Spinal cord (tissue), 10 donors: ENCODE measurements around the gene NFAT5. TPM values are rescaled to one million over a fixed set of nuclear protein-coding genes. Genes with fewer than 3 reads are reported as not detected.
"Not testable (repeated sequence)": the region's sequence is repeated elsewhere in the genome, so short reads cannot be mapped to it uniquely, and the experiment has no call there.

Experiments
- DNase-seq, 6 donors: peaks; one replicate each; pipeline versions ENCODE4 v3.0.0 to v3.0.0-alpha.2; 2013 to 2015; ENCODE audit warnings: low spot score in 6 of 6, low read depth in 4 of 6
- H3K27ac ChIP-seq: one replicate; pipeline ENCODE4 v1.5.1; 2013; ENCODE audit warnings: low read depth, low read length, control low read depth
- H3K27me3 ChIP-seq: one replicate; pipeline ENCODE4 v1.6.1; 2013; ENCODE audit warnings: low read length; ENCODE audit not compliant: control insufficient read depth, insufficient read depth
- H3K36me3 ChIP-seq: one replicate; pipeline ENCODE4 v1.6.1; 2013; ENCODE audit warnings: low read length; ENCODE audit not compliant: control insufficient read depth, insufficient read depth
- H3K4me1 ChIP-seq: one replicate; pipeline ENCODE4 v1.6.1; 2013; ENCODE audit warnings: low read length; ENCODE audit not compliant: control insufficient read depth, insufficient read depth
- H3K4me3 ChIP-seq: one replicate; pipeline ENCODE4 v1.5.1; 2013; ENCODE audit warnings: low read depth, low read length, control low read depth
- H3K9me3 ChIP-seq: one replicate; pipeline ENCODE4 v1.6.1; 2013; ENCODE audit warnings: low read length; ENCODE audit not compliant: control insufficient read depth, insufficient read depth
- WGBS: methylation state at CpG from one replicate; pipeline ENCODE4 v1.1.5; 2013; ENCODE audit warnings: missing lambda C conversion rate; ENCODE audit not compliant: insufficient coverage; 5-methylcytosine and 5-hydroxymethylcytosine counted together
- long read RNA-seq, 4 donors: transcript quantifications; one replicate each; lab custom pipeline, GENCODE V29; 2026
- polyA plus RNA-seq, 2 donors: library from polyadenylated mRNA; unstranded; fragments of 120-200 nt; gene quantifications; one replicate each; pipeline ENCODE4 v1.2.1, GENCODE V29; 2013; ENCODE audit not compliant: insufficient read length in 2 of 2
- total RNA-seq, 2 donors: library from RNA; depleted of rRNA in 1 of 2; stranded (reverse); fragments of 120-200 nt in 1 of 2; fragments of >200 nt in 1 of 2; gene quantifications; one replicate each; pipeline versions ENCODE4 v1.2.3 to v1.2.4, GENCODE V29; 2013 to 2014
- donor health status: healthy.

The NFAT5 gene
- total RNA-seq (10 to 100 TPM; 35.0 to 44.9 TPM), polyA plus RNA-seq (10 to 100 TPM; 14.7 to 17.8 TPM)
- long read RNA-seq, donor 1, full-length matches to known transcripts = 1 of 1 reads
- long read RNA-seq, donor 1, partial matches to known transcripts = 0 of 1 reads
- long read RNA-seq, donor 1, other reads (novel, unspliced or antisense) = 0 of 1 reads
- long read RNA-seq, donor 2 = 0 reads
- long read RNA-seq, donor 3, partial matches to known transcripts = 0 of 2 reads
- long read RNA-seq, donor 3, other reads (novel, unspliced or antisense) = 0 of 2 reads
- long read RNA-seq, donor 4, partial matches to known transcripts = 9 of 9 reads
- long read RNA-seq, donor 4, other reads (novel, unspliced or antisense) = 0 of 9 reads

- H3K27ac ChIP-seq = peak within 1 kb of the TSS; percentile 97
- H3K27me3 ChIP-seq = no peaks in the 10 kb centered on the region
- H3K4me1 ChIP-seq = peaks cover 5% of the 10 kb centered on the region
- no peaks in the 10 kb centered on the region for H3K9me3 ChIP-seq
- H3K36me3 ChIP-seq = no peaks in the 10 kb centered on the region
- 0% methylated on average over 60 of the region's 60 CpGs for WGBS
- peak within 1 kb of the TSS; percentile 64 for H3K4me3 ChIP-seq
- peak; percentile 74 to 97 (median 84) for DNase-seq
Measured at GRCh38 chr16:69565671-69566239, at the start of gene NFAT5. NFAT5 (plus strand) TSS chr16:69565966; CDS start chr16:69566302, 336 bp downstream.

- not testable (repeated sequence) for H3K4me3 ChIP-seq, H3K36me3 ChIP-seq, H3K9me3 ChIP-seq, H3K27ac ChIP-seq, DNase-seq, H3K4me1 ChIP-seq, H3K27me3 ChIP-seq
- WGBS = no CpG with 5 or more reads among the region's 6 CpGs
Measured at GRCh38 chr16:69517914-69518313, 47.9 kb upstream of the NFAT5 start.

- Histone ChIP-seq H3K27me3 (no peaks in the 10 kb centered on the region), H3K9me3 (no peaks in the 10 kb centered on the region), H3K4me3 (no peak overlapping the region), H3K36me3 (no peaks in the 10 kb centered on the region), H3K4me1 (no peaks in the 10 kb centered on the region), H3K27ac (no peak overlapping the region)
- DNase-seq = no peak
- WGBS = no CpG with 5 or more reads among the region's 4 CpGs
Measured at GRCh38 chr16:69520413-69520799, 45.4 kb upstream of the NFAT5 start.

- DNase-seq = no peak
- WGBS = 80% methylated on average over 1 of the region's 3 CpGs
- no peaks in the 10 kb centered on the region for H3K36me3 ChIP-seq
Measured at GRCh38 chr16:69520800-69521602, 44.8 kb upstream of the NFAT5 start.

GRCh38 chr16:69522041-69522578 lies 43.7 kb upstream of the NFAT5 start:
- DNase-seq = no peak
- no peak overlapping the region for H3K27ac ChIP-seq
- no peak overlapping the region for H3K4me3 ChIP-seq
- H3K27me3 ChIP-seq = no peaks in the 10 kb centered on the region
- no peaks in the 10 kb centered on the region for H3K4me1 ChIP-seq
- no peaks in the 10 kb centered on the region for H3K36me3 ChIP-seq
- H3K9me3 ChIP-seq = no peaks in the 10 kb centered on the region
- WGBS = 92% methylated on average over 3 of the region's 5 CpGs

More at GRCh38 chr16:69520800-69521602, 44.8 kb upstream of the NFAT5 start:
- no peaks in the 10 kb centered on the region for H3K4me1 ChIP-seq
- no peak overlapping the region for H3K27ac ChIP-seq
- H3K9me3 ChIP-seq = no peaks in the 10 kb centered on the region
- H3K4me3 ChIP-seq = no peak overlapping the region
- no peaks in the 10 kb centered on the region for H3K27me3 ChIP-seq

GRCh38 chr16:69522732-69523404 lies 42.9 kb upstream of the NFAT5 start:
- no peaks in the 10 kb centered on the region for H3K4me1 ChIP-seq
- H3K9me3 ChIP-seq = no peaks in the 10 kb centered on the region
- WGBS = 99% methylated on average over 7 of the region's 7 CpGs
- H3K36me3 ChIP-seq = no peaks in the 10 kb centered on the region
- no peaks in the 10 kb centered on the region for H3K27me3 ChIP-seq
- H3K4me3 ChIP-seq = no peak overlapping the region
- H3K27ac ChIP-seq = no peak overlapping the region
- peak in 1 of 6 donors; percentile 11 for DNase-seq

GRCh38 chr16:69523566-69524305 lies 42.0 kb upstream of the NFAT5 start:
- Histone ChIP-seq H3K27me3 (no peaks in the 10 kb centered on the region), H3K36me3 (no peaks in the 10 kb centered on the region), H3K4me3 (no peak overlapping the region), H3K4me1 (no peaks in the 10 kb centered on the region), H3K9me3 (no peaks in the 10 kb centered on the region), H3K27ac (no peak overlapping the region)
- 97% methylated on average over 5 of the region's 13 CpGs for WGBS
- DNase-seq = no peak

GRCh38 chr16:69526831-69527655 lies 38.7 kb upstream of the NFAT5 start:
- H3K27ac ChIP-seq = no peak overlapping the region
- H3K36me3 ChIP-seq = no peaks in the 10 kb centered on the region
- no peaks in the 10 kb centered on the region for H3K4me1 ChIP-seq
- H3K4me3 ChIP-seq = no peak overlapping the region
- DNase-seq = no peak
- WGBS = 93% methylated on average over 3 of the region's 11 CpGs
- no peaks in the 10 kb centered on the region for H3K9me3 ChIP-seq
- H3K27me3 ChIP-seq = no peaks in the 10 kb centered on the region
